NT2/D1 (cell line): Measurements from ENCODE around the gene CYTH3.

Experiments used
- DNase-seq: peaks from one replicate; pipeline ENCODE4 v3.0.0-alpha.2; 2011; ENCODE audit warnings: low read depth, low spot score
- H3K27me3 ChIP-seq: 2 replicates; pipeline ENCODE4 v1.6.0; 2011; ENCODE audit warnings: mild to moderate bottlenecking; ENCODE audit not compliant: insufficient read length, insufficient read depth
- H3K36me3 ChIP-seq: 2 replicates; pipeline ENCODE4 v1.6.1; 2011; ENCODE audit warnings: mild to moderate bottlenecking, low read length, mixed read lengths; ENCODE audit not compliant: insufficient read depth, insufficient read length
- H3K4me1 ChIP-seq: 2 replicates; pipeline ENCODE4 v1.5.1; 2011; ENCODE audit not compliant: insufficient read depth, insufficient read length
- H3K4me3 ChIP-seq: 2 replicates; pipeline ENCODE4 v1.5.1; 2011; ENCODE audit warnings: low read depth; ENCODE audit not compliant: insufficient read length
- H3K9ac ChIP-seq: 2 replicates; pipeline ENCODE4 v1.6.0; 2011; ENCODE audit warnings: low read depth; ENCODE audit not compliant: insufficient read length
- H3K9me3 ChIP-seq: 2 replicates; pipeline ENCODE4 v1.5.1; 2011; ENCODE audit warnings: mild to moderate bottlenecking, low read length; ENCODE audit not compliant: insufficient read depth
- SUZ12 ChIP-seq: IDR thresholded peaks from 2 replicates; pipeline ENCODE4 v1.6.1; 2011; ENCODE audit not compliant: insufficient read length, insufficient read depth; ENCODE audit errors: extremely low read depth
- YY1 ChIP-seq: IDR thresholded peaks from 2 replicates; pipeline ENCODE4 v1.6.1; 2011; ENCODE audit not compliant: insufficient read length, insufficient read depth
- ZNF274 ChIP-seq: IDR thresholded peaks from 2 replicates; pipeline ENCODE4 v1.6.1; 2011; ENCODE audit warnings: mild to moderate bottlenecking, low read depth, low read length

The CYTH3 gene

DNA sequence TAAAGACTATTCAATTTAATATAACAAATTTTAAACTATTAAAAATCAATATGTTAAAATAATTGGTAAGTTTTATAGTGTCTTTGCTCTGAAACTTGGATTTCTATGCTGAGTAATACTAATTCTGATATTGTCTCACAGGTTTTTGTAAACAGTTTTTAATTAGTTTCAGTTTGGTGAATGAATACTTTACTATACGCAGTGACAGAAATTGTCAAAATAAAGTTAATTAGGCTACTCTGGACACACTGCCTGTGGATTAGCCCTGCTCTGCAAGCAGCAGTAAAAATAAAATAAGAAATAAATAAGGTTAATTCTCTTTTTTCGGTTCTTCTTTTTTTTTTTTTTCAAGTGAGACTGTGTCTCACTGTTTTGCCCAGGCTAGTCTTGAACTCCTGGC lies 135.9 kb downstream of the CYTH3 start:
- no peak for DNase-seq
- Histone ChIP-seq H3K27me3 (no peaks in the 10 kb centered on the region), H3K9me3 (no peaks in the 10 kb centered on the region), H3K9ac (no peak overlapping the region), H3K4me3 (no peak overlapping the region), H3K36me3 (peaks cover 57% of the 10 kb centered on the region), H3K4me1 (no peaks in the 10 kb centered on the region)
- TF ChIP-seq SUZ12, result no peak

DNA sequence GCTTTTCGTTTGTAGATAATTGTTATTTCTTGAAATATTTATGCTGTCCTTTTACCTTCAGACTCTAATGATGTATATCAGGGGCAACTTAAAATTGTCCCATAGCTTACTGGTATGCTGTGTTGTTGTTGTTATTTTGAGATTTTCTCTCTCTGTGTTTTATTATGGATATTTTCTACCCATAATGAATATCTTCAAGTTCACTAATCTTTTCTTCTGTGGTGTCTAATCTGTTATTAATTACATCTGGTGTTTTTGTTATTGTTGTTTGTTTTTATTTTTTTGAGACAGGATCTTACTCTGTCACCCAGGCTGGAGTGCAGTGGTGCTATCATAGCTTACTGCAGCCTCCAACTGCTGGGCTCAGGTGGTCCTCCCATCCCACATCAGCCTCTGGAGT lies 139.2 kb downstream of the CYTH3 start:
- Histone ChIP-seq H3K9me3 (no peaks in the 10 kb centered on the region), H3K4me3 (no peak overlapping the region), H3K9ac (no peak overlapping the region), H3K36me3 (peaks cover 50% of the 10 kb centered on the region), H3K27me3 (no peaks in the 10 kb centered on the region), H3K4me1 (no peaks in the 10 kb centered on the region)
- no peak for DNase-seq
- no peak for TF ChIP-seq YY1
- no peak for TF ChIP-seq SUZ12
- TF ChIP-seq ZNF274, result no peak

DNA sequence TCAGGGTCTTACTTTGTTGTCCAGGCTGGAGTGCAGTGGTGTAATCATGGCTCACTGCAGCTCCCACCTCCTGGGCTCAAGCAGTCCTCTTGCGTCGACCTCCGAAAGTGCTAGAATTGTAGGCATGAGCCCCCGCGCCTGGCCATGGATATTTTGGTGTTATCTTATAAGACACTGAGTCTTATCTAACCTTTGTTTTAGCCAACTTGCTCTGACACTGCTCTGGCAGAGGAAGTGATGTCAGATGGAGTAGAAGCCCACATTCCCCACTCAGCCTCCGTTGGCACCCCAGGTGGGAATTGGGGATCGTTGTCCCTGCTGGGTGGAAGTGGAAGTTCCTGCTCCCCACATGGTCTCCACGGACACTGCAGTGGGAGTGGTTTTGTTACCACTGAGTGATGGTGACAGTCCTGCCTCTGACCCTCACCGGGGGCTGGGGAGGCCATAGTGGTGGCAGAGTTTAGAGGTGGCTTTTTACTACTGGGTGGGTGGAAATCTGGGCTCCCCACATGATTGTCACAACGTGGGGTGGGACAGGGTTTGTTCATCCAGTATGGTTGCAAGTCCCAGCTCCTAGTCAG lies 142.3 kb downstream of the CYTH3 start:
- Histone ChIP-seq H3K4me3 (no peak overlapping the region), H3K27me3 (no peaks in the 10 kb centered on the region), H3K36me3 (peaks cover 44% of the 10 kb centered on the region), H3K9ac (no peak overlapping the region), H3K4me1 (no peaks in the 10 kb centered on the region), H3K9me3 (no peaks in the 10 kb centered on the region)
- no peak for DNase-seq
- no peak for TF ChIP-seq YY1
- no peak for TF ChIP-seq ZNF274
- no peak for TF ChIP-seq SUZ12

DNA sequence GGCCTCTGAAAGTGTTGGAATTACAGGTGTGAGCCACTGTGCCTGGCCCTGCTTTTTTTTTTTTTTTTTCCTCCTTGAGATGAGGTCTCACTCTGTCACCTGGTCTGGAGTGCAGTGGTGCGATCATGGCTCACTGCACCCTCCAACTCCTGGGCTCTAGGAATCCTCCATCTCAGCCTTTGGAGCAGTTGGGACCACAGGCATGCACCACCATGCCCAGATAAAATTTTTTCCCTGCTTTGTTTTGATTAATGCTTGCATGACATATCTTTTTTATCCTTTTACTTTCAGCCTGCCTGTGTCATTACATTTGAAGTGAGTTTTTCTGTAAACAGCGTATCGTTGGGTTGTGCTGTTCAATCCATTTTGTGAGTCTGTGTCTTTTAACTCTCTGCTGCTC lies 144.2 kb downstream of the CYTH3 start:
- Histone ChIP-seq H3K4me1 (no peaks in the 10 kb centered on the region), H3K9me3 (no peaks in the 10 kb centered on the region), H3K9ac (no peak overlapping the region), H3K27me3 (no peaks in the 10 kb centered on the region), H3K4me3 (no peak overlapping the region), H3K36me3 (peaks cover 47% of the 10 kb centered on the region)
- TF ChIP-seq SUZ12 (no peak), YY1 (no peak), ZNF274 (no peak)
- no peak for DNase-seq

DNA sequence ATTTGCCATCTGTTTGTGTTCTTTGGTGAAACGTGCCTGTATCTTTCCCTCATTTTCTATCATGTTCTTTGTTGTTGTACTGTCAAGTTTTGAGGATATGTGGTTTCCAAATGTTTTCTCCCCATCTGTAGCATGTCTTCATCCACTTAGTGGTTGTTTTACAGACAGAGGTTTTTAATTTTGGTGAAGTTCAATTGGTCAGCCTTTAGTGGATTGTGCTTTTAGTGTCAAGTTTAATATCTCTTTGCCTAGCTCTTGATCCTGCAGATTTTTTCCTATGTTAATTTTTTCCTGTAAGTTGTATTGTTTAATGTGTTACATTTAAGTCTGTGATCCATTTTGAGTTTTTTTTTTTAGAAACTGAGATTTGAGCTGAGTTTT lies 145.3 kb downstream of the CYTH3 start:
- H3K4me3 ChIP-seq, result no peak overlapping the region
- no peak overlapping the region for H3K9ac ChIP-seq
- H3K9me3 ChIP-seq, result no peaks in the 10 kb centered on the region
- H3K27me3 ChIP-seq, result no peaks in the 10 kb centered on the region
- H3K4me1 ChIP-seq, result no peaks in the 10 kb centered on the region
- H3K36me3 ChIP-seq, result peaks cover 54% of the 10 kb centered on the region
- TF ChIP-seq YY1 (no peak), ZNF274 (no peak), SUZ12 (no peak)
- no peak for DNase-seq

DNA sequence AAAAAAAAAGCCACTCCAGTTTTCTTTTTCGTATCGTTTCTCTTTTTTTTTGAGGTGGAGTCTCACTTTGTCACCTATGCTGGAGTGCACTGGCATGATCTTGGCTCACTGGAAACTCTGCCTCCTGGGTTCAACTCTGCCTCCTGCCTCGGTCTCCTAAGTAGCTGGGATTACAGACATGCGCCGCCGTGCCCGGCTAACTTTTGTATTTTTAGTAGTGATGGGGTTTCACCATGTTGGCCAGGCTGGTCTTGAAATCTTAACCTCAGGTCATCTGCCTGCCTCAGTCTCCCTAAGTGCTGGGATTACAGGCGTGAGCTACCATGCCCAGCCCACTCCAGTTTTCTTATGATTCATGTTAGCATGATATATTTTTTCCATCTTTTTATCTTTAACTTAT lies 148.6 kb downstream of the CYTH3 start:
- Histone ChIP-seq H3K27me3 (no peaks in the 10 kb centered on the region), H3K9ac (no peak overlapping the region), H3K36me3 (peaks cover 61% of the 10 kb centered on the region), H3K4me1 (no peaks in the 10 kb centered on the region), H3K9me3 (peaks cover 14% of the 10 kb centered on the region), H3K4me3 (no peak overlapping the region)
- TF ChIP-seq YY1 (no peak), ZNF274 (no peak), SUZ12 (no peak)
- DNase-seq, result no peak

DNA sequence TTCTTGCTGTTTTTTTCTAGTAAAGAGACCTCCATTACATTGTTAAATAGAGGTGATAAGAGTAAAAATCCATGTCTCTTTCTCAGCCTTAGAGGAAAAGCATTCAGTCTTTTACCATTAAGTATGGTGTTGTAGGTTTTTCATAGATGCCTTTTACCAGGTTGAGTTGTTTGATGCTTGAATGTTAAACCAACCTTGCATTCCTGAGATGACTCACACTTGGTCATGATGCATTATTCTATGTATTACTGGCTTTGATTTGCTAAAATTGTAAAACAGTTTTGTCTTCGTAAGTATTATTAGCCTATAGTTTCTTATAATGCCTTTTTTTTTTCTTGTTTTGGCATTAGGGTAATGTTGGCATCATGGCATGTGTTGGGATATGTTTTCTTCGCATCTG lies 151.3 kb downstream of the CYTH3 start:
- DNase-seq, result no peak
- H3K4me3 ChIP-seq, result no peak overlapping the region
- no peak for TF ChIP-seq YY1
- no peaks in the 10 kb centered on the region for H3K4me1 ChIP-seq
- H3K9me3 ChIP-seq, result peaks cover 14% of the 10 kb centered on the region
- H3K27me3 ChIP-seq, result no peaks in the 10 kb centered on the region
- H3K9ac ChIP-seq, result no peak overlapping the region
- peaks cover 71% of the 10 kb centered on the region for H3K36me3 ChIP-seq

DNA sequence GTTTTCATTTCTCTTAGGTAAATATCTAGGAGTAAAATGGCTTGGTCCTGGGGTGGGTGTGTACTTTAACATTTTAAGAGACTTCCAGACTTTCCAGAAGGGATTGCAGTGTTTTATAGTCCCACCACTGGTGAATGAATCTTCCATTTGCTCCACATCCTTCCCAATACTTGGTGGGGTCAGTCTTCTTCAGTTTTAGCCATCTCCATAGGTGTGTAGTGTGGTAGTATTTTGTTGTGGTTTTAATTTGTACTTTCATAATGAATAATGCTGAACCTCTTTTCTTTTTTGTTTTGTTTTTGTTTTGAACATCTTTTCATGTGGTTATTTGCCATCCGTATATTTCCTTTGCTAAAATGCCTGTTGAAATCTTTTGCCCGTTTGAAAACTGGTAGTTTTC lies 154.9 kb downstream of the CYTH3 start:
- Histone ChIP-seq H3K9me3 (peaks cover 14% of the 10 kb centered on the region), H3K4me3 (no peak overlapping the region), H3K9ac (no peak overlapping the region), H3K27me3 (no peaks in the 10 kb centered on the region), H3K36me3 (peaks cover 78% of the 10 kb centered on the region), H3K4me1 (no peaks in the 10 kb centered on the region)
- no peak for DNase-seq
- TF ChIP-seq YY1 (no peak), ZNF274 (no peak), SUZ12 (no peak)
